Gastrocnemius medialis (tissue), 4 donors: ENCODE results near the gene COL21A1. TPM values are rescaled to one million over a fixed set of nuclear protein-coding genes. Genes with fewer than 3 reads are reported as not detected.

Source experiments
- ATAC-seq, 2 donors: fragments of 150-250 bp; one replicate each; pipeline ENCODE4 v1.9.1; 2016
- DNase-seq, 2 donors: peaks; one replicate each; pipeline ENCODE4 v3.0.0-alpha.2; 2019
- H3K27ac ChIP-seq, 4 donors: fragments of 200-600 bp; sonication (generic); 1 replicate in 1 of 4; 2 replicates in 3 of 4; pipeline ENCODE4 v1.5.1; 2016 to 2018; ENCODE audit warnings: mild to moderate bottlenecking in 2 of 4, moderate library complexity in 1 of 4
- H3K27me3 ChIP-seq, 3 donors: fragments of 200-600 bp; sonication (generic) in 2 of 3; 1 replicate in 1 of 3; 2 replicates in 2 of 3; pipeline versions ENCODE4 v1.5.1 to v1.6.0; 2016 to 2019; ENCODE audit warnings: mild to moderate bottlenecking in 1 of 3, moderate library complexity in 1 of 3
- H3K36me3 ChIP-seq, 2 donors: fragments of 200-600 bp; sonication (generic) in 1 of 2; one replicate each; pipeline ENCODE4 v1.5.1; 2017 to 2018
- H3K4me1 ChIP-seq, 2 donors: fragments of 200-600 bp; sonication (generic) in 1 of 2; one replicate each; pipeline ENCODE4 v1.5.1; 2016 to 2017; ENCODE audit warnings: mild to moderate bottlenecking in 2 of 2
- H3K4me3 ChIP-seq, 4 donors: fragments of 200-600 bp; sonication (generic) in 3 of 4; 1 replicate in 1 of 4; 2 replicates in 3 of 4; pipeline ENCODE4 v1.5.1; 2016 to 2019; ENCODE audit warnings: mild to moderate bottlenecking in 2 of 4
- H3K9me3 ChIP-seq, 3 donors: fragments of 200-600 bp; sonication (generic) in 2 of 3; 1 replicate in 1 of 3; 2 replicates in 2 of 3; pipeline ENCODE4 v1.5.1; 2016 to 2019
- CTCF ChIP-seq, 5 experiments: fragments of 450-650 bp in 3 of 5; fragments of 200-600 bp in 2 of 5; sonication (generic) in 2 of 5; IDR thresholded peaks in 4 of 5; conservative IDR thresholded peaks in 1 of 5; 1 replicate in 4 of 5; 2 replicates in 1 of 5; pipeline ENCODE4 v1.5.1; 2016 to 2019; ENCODE audit warnings: antibody characterized with exemption in 5 of 5, mild to moderate bottlenecking in 3 of 5, moderate library complexity in 3 of 5
- POLR2A ChIP-seq, 2 donors: fragments of 450-650 bp; IDR thresholded peaks; one replicate each; pipeline ENCODE4 v1.6.1; 2017; ENCODE audit warnings: antibody characterized with exemption in 2 of 2, mild to moderate bottlenecking in 2 of 2, moderate library complexity in 2 of 2
- in situ Hi-C, 4 donors: fragments of 200-750 bp; cut with MboI; loops; one replicate each; pipeline versions ENCODE4 v1.15.0 to v1.8.0; 2017; ENCODE audit warnings: low sequenced_read_pairs in 4 of 4
- intact Hi-C: fragments of 100-400 bp; cut with DNase I; formaldehyde crosslinking; loops from one replicate; pipeline ENCODE4 v1.15.1; 2023; ENCODE audit warnings: low total_unique reads
- total RNA-seq, 4 donors: library from RNA; depleted of rRNA; stranded (reverse); fragments of >200 nt; gene quantifications; one replicate each; pipeline versions ENCODE4 v1.1.0 to v1.2.3, GENCODE V29; 2016

Gene COL21A1
- total RNA-seq, 4 donors from 2014 or later, result 0.19 to 1.1 (median 0.61) TPM

GRCh38 chr6:56152611-56153010 lies 94.8 kb downstream of the COL21A1 start:
- Histone ChIP-seq H3K27me3 (no peaks in the 10 kb centered on the region), H3K27ac (no peak overlapping the region), H3K9me3 (no peaks in the 10 kb centered on the region), H3K4me3 (no peak overlapping the region), H3K36me3 (no peaks in the 10 kb centered on the region), H3K4me1 (no peaks in the 10 kb centered on the region)
- DNase-seq (no peak), ATAC-seq (no peak)
- intact Hi-C loops (no loop called here), in situ Hi-C loops (no loop called here)
- TF ChIP-seq CTCF (IDR thresholded peaks at IDR 0.05 in 4 of 5, conservative IDR thresholded peaks at IDR 0.05 in 1 of 5) (no peak), POLR2A (IDR thresholded peaks at IDR 0.05) (no peak)

GRCh38 chr6:56151609-56152224 lies 95.7 kb downstream of the COL21A1 start:
- intact Hi-C loops (no loop called here), in situ Hi-C loops (no loop called here)
- TF ChIP-seq POLR2A (IDR thresholded peaks at IDR 0.05), result no peak
- TF ChIP-seq CTCF (IDR thresholded peaks at IDR 0.05 in 4 of 5, conservative IDR thresholded peaks at IDR 0.05 in 1 of 5), result no peak
- no peak for ATAC-seq
- no peaks in the 10 kb centered on the region for H3K36me3 ChIP-seq
- no peaks in the 10 kb centered on the region for H3K4me1 ChIP-seq
- no peaks in the 10 kb centered on the region for H3K9me3 ChIP-seq
- no peak for DNase-seq
- no peak overlapping the region for H3K4me3 ChIP-seq
- H3K27me3 ChIP-seq, result no peaks in the 10 kb centered on the region
- H3K27ac ChIP-seq, result no peak overlapping the region

DNA sequence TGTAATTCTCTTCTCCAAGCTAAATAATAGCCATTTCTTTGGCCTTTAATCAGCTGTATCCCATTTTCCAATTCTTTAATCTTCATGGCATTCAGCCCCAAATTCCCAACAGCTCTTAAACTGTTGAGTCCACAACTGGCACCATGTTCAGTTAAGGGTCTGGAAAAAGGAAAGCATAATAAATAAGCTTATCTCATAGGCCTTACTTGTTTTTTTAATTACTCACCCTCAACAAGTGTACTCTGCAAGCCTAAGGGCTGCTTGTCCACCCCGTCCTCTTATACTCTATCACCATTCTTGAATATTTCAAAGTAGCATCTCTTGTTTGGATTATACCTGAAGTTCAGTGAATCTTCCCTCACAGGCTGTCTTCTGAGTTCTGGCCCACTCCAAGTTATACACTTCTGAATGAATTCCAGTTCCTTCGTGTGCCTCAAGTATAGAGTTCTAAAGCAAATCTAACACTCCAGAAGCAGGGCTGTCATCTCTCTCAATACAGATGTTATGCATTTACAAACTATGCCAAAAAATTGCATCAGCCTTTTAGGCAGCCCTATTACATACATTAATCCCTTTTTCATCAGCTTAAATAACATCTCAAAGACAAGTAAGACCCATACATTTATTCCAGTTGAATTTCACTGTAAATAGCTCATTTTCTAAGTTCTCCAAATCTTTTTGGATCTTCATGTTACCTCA lies 98.7 kb downstream of the COL21A1 start:
- no peaks in the 10 kb centered on the region for H3K27me3 ChIP-seq
- H3K4me3 ChIP-seq, result no peak overlapping the region
- ATAC-seq, result no peak
- in situ Hi-C loops (no loop called here), intact Hi-C loops (no loop called here)
- H3K9me3 ChIP-seq, result no peaks in the 10 kb centered on the region
- H3K4me1 ChIP-seq, result no peaks in the 10 kb centered on the region
- DNase-seq, result no peak
- TF ChIP-seq POLR2A (IDR thresholded peaks at IDR 0.05) (no peak), CTCF (IDR thresholded peaks at IDR 0.05 in 4 of 5, conservative IDR thresholded peaks at IDR 0.05 in 1 of 5) (no peak)
- H3K27ac ChIP-seq, result no peak overlapping the region
- H3K36me3 ChIP-seq, result no peaks in the 10 kb centered on the region

- Histone ChIP-seq H3K27me3 (no peaks in the 10 kb centered on the region), H3K4me3 (no peak overlapping the region), H3K27ac (no peak overlapping the region), H3K36me3 (no peaks in the 10 kb centered on the region), H3K4me1 (no peaks in the 10 kb centered on the region), H3K9me3 (no peaks in the 10 kb centered on the region)
- intact Hi-C loops, result no loop called here
- TF ChIP-seq CTCF (IDR thresholded peaks at IDR 0.05 in 4 of 5, conservative IDR thresholded peaks at IDR 0.05 in 1 of 5), result no peak
- no peak for TF ChIP-seq POLR2A (IDR thresholded peaks at IDR 0.05)
- in situ Hi-C loops, result no loop called here
- DNase-seq (no peak), ATAC-seq (no peak)
Observed at GRCh38 chr6:56147766-56148165, 99.6 kb downstream of the COL21A1 start.
